ENCODE results near the gene HECTD3.

DNA sequence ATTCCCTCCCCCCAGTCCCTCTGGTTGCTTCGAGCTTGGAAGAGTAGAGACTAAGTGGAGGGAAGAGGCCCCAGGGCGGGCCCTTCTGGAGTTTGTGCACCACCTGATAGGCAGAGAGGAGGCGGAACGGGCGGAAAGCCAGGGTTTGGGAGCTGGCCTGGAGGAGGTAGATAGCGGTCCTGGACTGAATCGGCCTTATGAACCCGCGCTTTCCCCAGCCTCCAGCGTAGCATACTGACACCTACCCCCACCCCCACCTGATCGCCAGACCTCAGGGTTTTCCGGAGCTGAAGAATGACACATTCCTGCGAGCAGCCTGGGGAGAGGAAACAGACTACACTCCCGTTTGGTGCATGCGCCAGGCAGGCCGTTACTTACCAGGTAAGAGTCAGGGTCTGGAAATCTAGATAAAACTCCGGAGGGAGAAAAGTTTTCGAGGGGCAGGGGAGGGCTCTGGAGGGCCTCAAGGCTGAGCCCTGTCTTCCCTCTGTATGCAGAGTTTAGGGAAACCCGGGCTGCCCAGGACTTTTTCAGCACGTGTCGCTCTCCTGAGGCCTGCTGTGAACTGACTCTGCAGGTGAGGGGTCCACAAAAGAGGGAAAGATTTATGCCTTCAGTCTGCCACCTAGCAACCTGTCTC is 1.6 kb upstream of the HECTD3 start:
- TF ChIP-seq TAF1 (IDR thresholded peaks at IDR 0.05; ENCODE audit: low read depth) (no peak), EP300 (conservative IDR thresholded peaks at IDR 0.05; ENCODE audit: poor library complexity, severe bottlenecking) (no peak), RAD21 (conservative IDR thresholded peaks at IDR 0.05) (no peak), POLR2AphosphoS5 (IDR thresholded peaks at IDR 0.05) (no peak)
- TF ChIP-seq, protein P1, sequence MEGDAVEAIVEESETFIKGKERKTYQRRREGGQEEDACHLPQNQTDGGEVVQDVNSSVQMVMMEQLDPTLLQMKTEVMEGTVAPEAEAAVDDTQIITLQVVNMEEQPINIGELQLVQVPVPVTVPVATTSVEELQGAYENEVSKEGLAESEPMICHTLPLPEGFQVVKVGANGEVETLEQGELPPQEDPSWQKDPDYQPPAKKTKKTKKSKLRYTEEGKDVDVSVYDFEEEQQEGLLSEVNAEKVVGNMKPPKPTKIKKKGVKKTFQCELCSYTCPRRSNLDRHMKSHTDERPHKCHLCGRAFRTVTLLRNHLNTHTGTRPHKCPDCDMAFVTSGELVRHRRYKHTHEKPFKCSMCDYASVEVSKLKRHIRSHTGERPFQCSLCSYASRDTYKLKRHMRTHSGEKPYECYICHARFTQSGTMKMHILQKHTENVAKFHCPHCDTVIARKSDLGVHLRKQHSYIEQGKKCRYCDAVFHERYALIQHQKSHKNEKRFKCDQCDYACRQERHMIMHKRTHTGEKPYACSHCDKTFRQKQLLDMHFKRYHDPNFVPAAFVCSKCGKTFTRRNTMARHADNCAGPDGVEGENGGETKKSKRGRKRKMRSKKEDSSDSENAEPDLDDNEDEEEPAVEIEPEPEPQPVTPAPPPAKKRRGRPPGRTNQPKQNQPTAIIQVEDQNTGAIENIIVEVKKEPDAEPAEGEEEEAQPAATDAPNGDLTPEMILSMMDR (IDR thresholded peaks at IDR 0.05; ENCODE audit: poor library complexity, severe bottlenecking), result no peak
